Activated CD8-positive, alpha-beta memory T cell treated with anti-CD3 and anti-CD28 coated beads for 36 hours (primary cell): Measurements from ENCODE around the gene SLC24A3. TPM values are rescaled to one million over a fixed set of nuclear protein-coding genes. Genes with fewer than 3 reads are reported as not detected.

ENCODE experiments used
- CTCF ChIA-PET: fragments of 350-600 bp; sonication (Branson Sonifier 250); formaldehyde crosslinking; loops from one replicate; lab custom pipeline; 2021; ENCODE audit warnings: antibody characterized with exemption; lab: Charles Lee
- POLR2A ChIA-PET: fragments of 350-600 bp; sonication (Branson Sonifier 250); formaldehyde crosslinking; loops from one replicate; lab custom pipeline; 2021; ENCODE audit warnings: antibody characterized with exemption; lab: Charles Lee
- total RNA-seq, 2 experiments: library from RNA; stranded (reverse); gene quantifications; one replicate each; pipeline ENCODE4 v1.2.3, GENCODE V29; 2021

SLC24A3 gene
- total RNA-seq, 2 experiments from 2014 or later = not detected

- ChIA-PET POLR2A (no interaction called here), CTCF (no interaction called here)
These were observed 250.0 kb downstream of the SLC24A3 start for GRCh38 chr20:19462491-19462890.

GRCh38 chr20:19463597-19463996 lies 251.2 kb downstream of the SLC24A3 start:
- CTCF ChIA-PET = no interaction called here
- POLR2A ChIA-PET = no interaction called here

DNA sequence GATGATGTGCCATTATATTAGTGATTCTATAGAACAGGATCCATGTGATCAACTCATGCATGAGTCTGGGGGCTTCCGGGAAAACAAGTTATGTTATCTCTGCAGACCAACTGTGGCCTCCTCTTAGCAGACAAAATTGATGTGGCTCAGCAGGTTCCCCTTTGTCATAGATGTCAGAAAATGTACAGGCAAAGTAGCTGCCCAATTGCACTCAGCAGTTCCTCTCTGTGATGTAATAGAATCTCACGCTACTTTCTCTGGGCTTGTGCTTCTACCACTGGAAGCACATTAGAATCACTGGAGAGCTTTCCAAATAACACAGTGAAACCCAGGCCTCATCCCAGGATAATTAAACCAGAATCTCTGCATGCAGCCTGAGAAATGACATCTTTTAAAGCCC lies 253.1 kb downstream of the SLC24A3 start:
- POLR2A ChIA-PET = no interaction called here
- CTCF ChIA-PET = no interaction called here

DNA sequence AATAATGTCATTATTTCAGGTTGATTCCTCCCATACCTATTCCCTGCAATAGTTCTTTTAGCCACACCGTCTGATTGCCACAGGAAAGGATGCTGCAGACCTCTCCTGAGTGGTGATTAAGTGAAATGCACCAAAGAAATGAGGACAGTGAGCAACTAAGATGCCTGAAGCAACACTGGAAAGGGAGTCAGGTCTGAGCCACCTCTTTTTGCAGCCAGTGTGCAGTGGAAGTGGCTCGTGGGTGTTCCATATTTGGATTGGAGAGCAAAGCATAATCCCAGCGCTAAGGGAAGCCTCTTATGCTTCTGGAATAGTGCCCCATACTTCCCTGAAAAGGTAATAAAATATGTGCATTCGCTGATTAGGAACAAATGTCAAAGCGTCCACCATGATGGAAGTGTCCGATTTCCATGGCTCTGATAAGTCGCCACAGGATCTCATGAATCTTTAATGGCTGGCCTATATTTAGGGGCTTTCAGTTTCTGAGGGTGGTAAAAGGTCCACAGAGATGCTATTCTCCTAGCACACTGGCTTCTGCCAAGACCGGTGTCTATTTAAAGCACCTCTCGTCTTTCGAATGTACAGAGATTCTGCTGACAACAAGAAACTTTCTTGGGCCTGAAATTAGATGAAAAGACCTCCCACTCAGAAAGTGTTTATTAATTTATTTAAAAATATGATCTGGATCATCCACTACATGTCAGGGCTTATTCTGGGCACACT lies 253.9 kb downstream of the SLC24A3 start:
- POLR2A ChIA-PET = no interaction called here
- CTCF ChIA-PET = no interaction called here

DNA sequence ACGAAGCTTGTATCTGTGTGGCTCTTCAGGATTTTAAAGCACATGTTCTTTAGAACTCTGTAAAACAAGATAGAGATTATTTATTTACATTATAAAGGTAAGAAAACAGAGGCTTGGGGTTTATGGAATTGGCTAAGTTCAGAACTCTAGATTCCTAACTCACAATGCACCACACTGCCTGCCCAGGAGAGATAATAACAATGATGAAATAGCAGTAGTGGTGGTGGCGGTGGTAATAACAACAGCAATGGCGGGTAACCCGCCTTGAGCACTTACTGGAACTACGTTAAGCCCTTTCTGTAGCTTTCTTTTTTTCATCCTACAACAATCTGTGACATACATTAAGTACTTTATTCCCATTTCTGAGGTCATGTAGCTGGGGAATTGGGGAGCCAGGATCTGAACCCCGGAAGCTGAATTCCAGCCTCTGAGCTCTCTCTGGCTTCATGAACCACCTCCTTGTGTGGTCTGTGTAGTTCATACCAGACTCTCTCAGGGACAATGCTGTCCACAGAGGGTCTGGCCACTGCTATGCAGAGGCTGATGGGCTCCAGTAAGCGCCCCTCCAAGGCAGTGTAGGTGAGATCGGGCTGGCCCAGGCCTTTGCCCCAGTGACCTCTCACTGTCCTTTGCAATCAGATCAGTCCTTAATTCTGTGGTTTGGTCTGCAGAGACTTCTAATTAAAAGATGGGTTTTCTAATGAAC lies 260.9 kb downstream of the SLC24A3 start:
- ChIA-PET CTCF (no interaction called here), POLR2A (no interaction called here)

DNA sequence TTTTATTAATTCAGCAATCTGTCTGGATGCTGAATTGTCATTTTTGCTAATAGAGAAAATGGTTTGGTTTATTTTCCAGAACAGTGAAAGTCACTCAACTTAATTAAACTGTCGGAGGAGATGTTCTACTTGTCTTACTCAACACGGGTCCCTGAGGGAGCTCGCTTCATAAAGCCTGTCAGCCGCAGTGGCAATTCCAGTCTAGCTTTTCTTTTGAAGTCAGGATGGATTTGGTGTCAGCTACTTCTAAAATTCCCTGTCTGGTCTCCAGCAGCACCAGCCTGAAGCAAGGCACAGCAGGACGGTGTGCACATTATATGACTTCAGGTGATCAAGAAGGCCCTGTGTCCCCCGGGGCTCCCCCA lies 261.5 kb downstream of the SLC24A3 start:
- ChIA-PET POLR2A (no interaction called here), CTCF (no interaction called here)

DNA sequence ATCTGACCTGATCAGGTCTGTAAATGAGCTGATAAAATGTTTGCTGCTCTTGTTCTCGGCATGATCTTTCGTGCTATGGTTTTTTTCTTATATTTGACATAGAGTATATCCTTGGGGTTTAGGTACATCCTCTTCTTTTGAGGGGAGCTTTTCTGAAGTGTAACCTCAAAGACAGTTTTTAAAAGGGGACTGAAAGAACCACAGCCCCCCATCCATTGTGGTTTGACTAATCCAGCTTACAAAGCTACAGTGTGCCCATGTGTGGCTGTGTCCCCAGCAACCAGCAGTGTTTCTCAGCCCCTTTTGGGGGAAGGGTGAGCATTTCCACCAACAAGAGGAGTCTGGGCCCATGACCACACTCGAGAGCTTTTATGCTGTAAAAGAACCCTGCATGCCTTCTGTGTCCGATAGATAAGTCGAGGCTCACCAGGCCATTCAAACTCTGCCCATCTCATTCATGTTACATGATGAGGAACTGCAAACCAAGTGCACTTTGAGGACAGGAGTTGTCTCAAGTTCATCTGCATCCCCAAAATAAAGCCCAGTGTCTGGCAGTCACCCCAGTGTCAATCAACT lies 266.0 kb downstream of the SLC24A3 start:
- ChIA-PET CTCF (no interaction called here), POLR2A (no interaction called here)

GRCh38 chr20:19482726-19483125 lies 270.3 kb downstream of the SLC24A3 start:
- ChIA-PET POLR2A (no interaction called here), CTCF (no interaction called here)

DNA sequence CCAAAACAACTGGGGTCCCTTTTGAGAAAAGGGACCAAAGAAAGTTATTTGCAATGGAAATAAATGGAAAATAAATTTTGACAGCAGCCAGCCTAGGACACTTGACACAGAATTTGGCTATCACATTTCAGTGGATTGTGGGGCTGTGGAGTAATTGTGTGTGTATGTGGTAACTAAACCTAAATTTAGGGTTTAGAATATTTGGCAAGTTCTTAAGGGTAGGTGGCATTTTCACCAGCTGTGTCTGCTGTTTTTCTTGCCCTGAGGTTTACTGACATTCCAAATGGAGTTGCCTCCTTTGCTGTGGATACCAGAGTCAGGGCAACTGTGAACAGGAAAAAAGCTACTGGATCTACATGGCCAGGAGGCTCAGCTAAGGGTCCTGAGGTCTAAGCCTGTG lies 270.9 kb downstream of the SLC24A3 start:
- ChIA-PET POLR2A (no interaction called here), CTCF (no interaction called here)

GRCh38 chr20:19486446-19486845 lies 274.0 kb downstream of the SLC24A3 start:
- ChIA-PET CTCF (no interaction called here), POLR2A (no interaction called here)

DNA sequence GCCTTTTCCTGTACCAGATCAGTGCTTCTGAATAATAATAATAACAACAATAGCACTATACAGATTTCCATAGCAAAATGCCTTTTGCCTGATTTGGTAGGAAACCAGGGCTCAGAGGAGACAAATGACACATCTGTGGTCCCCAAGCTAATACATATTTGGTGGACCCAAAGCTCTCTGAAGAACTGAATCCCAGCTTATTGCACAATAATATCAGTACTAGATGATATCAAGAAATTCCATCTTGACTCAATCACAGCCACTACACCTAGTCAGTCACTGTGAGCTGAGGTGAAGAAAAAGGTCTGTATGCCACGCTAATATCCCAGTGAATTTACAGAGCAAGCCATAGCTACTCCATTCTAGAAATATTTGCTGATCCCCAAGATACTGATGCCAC lies 275.0 kb downstream of the SLC24A3 start:
- POLR2A ChIA-PET = no interaction called here
- CTCF ChIA-PET = no interaction called here

GRCh38 chr20:19491241-19491640 lies 278.8 kb downstream of the SLC24A3 start:
- ChIA-PET POLR2A (no interaction called here), CTCF (no interaction called here)

GRCh38 chr20:19492116-19492515 lies 279.7 kb downstream of the SLC24A3 start:
- CTCF ChIA-PET = no interaction called here
- POLR2A ChIA-PET = no interaction called here

GRCh38 chr20:19492687-19493336 lies 280.4 kb downstream of the SLC24A3 start:
- ChIA-PET POLR2A (no interaction called here), CTCF (no interaction called here)

DNA sequence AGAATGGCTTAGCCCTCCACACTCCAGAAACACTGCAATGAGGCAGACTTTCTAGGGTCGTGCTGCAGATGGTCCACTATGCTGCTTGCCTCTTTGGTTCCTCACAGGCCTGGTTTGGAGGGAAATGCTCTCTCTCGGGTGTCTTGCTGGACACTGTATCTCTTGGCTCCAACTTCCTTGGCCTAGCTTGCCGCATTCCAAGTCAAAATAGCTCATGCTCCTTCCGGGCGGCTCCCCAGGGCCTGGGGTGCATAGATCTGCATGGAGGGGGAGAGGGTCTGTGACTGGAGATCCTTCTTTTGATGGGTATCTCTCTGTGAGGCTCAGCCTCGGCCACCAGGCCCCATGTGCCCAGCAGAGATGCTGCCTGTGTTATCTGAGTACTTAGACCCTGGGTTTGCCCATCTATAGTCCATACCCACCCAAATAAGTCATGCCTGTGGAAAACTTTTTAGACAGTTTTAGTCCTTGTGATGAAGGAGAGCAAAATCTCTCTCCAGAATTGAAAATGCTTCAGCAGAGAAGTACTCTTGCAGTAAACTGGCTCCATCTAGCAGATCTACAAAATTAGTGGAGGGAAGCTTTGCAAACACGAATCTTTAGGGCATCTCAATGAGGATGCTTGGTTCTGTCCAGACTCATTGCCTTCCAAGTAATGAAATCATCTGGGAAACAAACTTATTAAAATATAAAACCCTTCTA lies 281.5 kb downstream of the SLC24A3 start:
- POLR2A ChIA-PET = no interaction called here

DNA sequence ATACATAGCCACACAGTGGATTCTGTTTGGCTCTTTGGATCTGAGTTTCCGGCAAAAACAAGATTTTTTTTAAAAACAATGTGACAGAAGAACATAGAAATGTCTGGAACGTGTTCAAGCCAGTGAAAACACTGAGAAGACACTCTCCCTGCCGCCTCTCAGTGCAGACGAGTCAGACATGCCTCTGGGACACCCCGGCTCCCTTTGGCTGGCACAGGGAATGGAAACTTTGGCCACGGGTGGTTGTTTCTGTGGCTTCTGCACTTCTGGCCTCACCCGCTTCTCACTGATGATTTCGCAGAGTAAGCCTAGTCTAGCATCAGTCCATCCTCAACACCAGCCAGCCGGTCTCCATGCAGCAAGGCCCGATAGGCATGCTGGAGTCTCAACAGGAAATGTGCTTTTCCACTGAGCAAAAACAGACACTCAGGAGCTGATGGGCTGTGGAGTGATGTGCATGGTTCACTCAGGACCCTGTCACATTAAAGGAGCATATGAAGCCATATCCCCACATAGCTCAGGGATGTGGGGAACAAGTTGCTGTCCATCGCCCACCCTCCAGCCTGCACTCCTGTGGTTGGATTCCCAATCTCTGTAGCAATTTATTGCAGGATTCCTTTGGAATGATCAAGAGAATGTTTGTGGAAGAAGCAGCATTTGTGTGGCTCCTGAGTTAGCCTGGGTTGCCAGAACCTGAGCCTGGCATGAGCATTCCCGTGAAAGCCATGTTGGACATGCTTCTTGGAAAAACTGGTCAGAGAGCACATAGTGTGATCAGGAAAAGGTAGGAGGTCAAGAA lies 283.7 kb downstream of the SLC24A3 start:
- POLR2A ChIA-PET = no interaction called here
- CTCF ChIA-PET = no interaction called here

More for the DNA sequence above, 281.5 kb downstream of the SLC24A3 start:
- CTCF ChIA-PET = no interaction called here

GRCh38 chr20:19497064-19497463 lies 284.6 kb downstream of the SLC24A3 start:
- ChIA-PET POLR2A (no interaction called here), CTCF (no interaction called here)

DNA sequence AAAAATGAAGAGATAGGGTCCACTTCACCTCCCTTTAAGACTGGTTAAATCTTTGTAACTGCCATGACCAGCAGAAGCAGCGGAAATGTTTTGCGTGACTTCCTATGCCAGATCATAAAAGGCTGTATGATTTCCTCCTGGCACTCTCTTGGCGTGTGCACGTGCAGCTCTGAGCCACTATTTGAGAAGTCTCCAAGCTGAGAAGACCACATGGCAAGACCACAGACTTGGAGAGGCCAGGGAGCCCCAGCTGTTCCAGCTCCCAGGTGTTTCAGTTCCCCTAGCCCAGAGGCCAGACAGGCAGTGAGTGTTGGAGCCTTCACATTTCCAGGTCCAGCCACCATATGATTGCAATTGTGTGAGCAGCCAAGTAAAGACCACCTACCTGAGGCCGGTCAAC lies 286.3 kb downstream of the SLC24A3 start:
- POLR2A ChIA-PET = interaction anchor here (0.7 kb wide), 1 partner anchor 66 kb away, joined by 3 read pairs; no protein-coding TSS in a partner anchor

GRCh38 chr20:19501476-19502115 lies 289.2 kb downstream of the SLC24A3 start:
- POLR2A ChIA-PET = no interaction called here

More for the DNA sequence above, 286.3 kb downstream of the SLC24A3 start:
- CTCF ChIA-PET = no interaction called here

More at GRCh38 chr20:19501476-19502115, 289.2 kb downstream of the SLC24A3 start:
- CTCF ChIA-PET = no interaction called here
